Left forelimb (tissue), 1 donor: Measurements from ENCODE around the gene TMBIM1.

Experiments used
- DNase-seq: peaks from one replicate; pipeline ENCODE4 v3.0.0-alpha.2; 2018; ENCODE audit warnings: low spot score

Gene TMBIM1

DNA sequence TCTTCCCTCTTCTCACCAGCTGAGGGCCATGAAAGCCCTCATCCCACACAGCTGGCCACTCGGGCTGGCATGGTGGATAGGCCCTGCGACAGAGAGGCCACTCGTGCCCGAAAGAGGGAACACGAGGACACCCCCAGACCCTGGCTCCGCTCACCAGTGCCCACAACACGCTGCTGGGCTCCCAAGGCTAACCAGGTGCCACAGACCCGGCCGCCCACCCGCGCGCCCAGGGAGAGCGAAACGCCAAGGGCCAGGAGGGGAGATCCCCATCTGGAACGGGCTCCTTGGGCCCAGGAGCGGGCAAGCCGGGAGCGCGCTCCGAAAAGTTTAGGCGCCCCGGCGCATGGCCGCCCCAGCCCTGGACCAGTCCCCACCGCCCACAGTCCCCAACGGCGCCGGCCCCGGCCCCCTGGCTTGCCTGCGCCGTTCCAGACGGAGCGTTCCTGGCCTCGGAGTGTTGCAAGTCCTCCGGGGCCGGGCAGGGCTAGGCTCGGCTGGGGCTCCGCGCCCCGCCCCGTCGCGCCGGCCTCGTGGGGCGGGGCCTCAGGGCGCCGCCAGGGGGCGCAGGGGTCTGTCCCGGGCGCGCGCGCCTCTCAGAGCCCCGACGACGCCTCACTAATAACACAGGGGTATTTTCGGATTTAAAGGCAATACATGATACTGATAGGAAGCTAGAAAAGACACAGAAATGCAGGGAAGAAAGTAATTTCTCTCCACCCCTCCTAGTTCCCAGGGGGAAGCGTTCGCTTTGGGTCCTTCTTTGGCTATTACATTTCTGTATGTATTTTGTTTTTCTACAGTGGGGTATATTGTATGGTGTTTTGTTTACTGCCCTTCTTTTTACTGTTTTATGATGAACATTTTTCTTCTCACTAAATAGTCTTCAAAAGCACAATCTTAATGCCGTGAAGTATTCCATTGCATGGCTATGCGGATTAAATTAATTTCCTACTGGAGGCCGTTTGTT lies at the start of gene TMBIM1:
Gene TMBIM1, minus strand, starts transcription at position 456 of the 967 bp plus-strand sequence. CDS start 10,362 bp downstream, outside the sequence.
- DNase-seq: peak; percentile 88

GRCh38 chr2:218341381-218341780 lies 49.1 kb upstream of the TMBIM1 start:
- no peak for DNase-seq

GRCh38 chr2:218340656-218341055 lies 48.4 kb upstream of the TMBIM1 start:
- no peak for DNase-seq

- no peak for DNase-seq
Observed at GRCh38 chr2:218334531-218334930, 42.2 kb upstream of the TMBIM1 start.

GRCh38 chr2:218332920-218333645 lies 40.8 kb upstream of the TMBIM1 start:
- DNase-seq: no peak

DNA sequence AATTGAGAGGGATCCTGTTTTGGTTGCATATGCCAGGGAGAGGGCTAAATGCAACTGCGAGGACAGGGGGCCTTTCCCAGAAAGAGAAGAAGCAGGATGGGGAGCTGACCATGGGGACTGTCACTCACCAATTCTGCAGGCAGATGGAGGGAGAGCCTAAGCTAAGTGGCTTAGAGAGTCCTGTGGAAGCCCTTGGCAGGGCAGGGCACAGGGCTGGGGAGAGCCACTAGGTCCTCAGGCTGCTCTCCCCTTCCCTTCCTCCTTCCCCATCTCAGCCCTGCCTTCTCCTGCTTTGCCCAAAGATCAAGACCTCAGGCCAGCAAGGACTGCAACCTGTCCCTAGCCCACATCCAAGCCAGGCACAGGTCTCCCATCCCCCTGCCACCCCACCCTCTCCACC lies 40.0 kb upstream of the TMBIM1 start:
- DNase-seq: no peak

- no peak for DNase-seq
Observed at GRCh38 chr2:218331745-218332144, 39.4 kb upstream of the TMBIM1 start.

- DNase-seq: no peak
Observed at GRCh38 chr2:218329826-218330593, 37.7 kb upstream of the TMBIM1 start.

GRCh38 chr2:218329027-218329825 lies 36.9 kb upstream of the TMBIM1 start:
- no peak for DNase-seq

- no peak for DNase-seq
Observed at GRCh38 chr2:218328294-218328693, 36.0 kb upstream of the TMBIM1 start.

GRCh38 chr2:218327451-218328210 lies 35.3 kb upstream of the TMBIM1 start:
- no peak for DNase-seq

GRCh38 chr2:218326315-218326714 lies 34.0 kb upstream of the TMBIM1 start:
- DNase-seq: no peak

DNA sequence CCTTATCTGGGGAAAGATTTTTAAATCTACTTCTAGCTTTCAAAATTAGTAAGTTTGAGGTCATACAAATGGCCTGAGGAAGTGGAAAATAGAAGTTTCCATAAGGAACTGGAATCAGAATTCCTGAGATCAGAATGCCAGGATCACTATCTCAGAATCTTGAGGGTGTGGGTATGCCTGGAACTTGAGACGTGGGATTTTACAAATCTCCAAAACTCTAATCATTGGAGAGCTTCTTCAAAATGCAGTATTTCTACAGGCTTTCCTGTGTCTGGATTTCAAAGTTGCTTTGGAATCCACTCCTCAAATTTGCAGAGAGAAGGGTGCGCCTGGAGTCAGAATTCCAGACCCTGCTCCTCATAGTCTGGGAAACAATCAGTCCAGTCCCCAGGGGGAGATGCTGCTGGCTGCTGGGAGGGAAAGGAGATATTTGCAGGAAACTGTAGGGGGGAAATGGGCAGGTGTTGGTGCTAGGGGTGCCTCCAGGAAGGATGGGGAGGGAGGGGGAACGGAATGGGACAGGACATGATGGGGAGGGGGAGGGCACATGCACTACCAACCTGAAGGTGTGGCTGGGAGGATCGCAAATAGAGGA lies 33.4 kb upstream of the TMBIM1 start:
- no peak for DNase-seq

DNA sequence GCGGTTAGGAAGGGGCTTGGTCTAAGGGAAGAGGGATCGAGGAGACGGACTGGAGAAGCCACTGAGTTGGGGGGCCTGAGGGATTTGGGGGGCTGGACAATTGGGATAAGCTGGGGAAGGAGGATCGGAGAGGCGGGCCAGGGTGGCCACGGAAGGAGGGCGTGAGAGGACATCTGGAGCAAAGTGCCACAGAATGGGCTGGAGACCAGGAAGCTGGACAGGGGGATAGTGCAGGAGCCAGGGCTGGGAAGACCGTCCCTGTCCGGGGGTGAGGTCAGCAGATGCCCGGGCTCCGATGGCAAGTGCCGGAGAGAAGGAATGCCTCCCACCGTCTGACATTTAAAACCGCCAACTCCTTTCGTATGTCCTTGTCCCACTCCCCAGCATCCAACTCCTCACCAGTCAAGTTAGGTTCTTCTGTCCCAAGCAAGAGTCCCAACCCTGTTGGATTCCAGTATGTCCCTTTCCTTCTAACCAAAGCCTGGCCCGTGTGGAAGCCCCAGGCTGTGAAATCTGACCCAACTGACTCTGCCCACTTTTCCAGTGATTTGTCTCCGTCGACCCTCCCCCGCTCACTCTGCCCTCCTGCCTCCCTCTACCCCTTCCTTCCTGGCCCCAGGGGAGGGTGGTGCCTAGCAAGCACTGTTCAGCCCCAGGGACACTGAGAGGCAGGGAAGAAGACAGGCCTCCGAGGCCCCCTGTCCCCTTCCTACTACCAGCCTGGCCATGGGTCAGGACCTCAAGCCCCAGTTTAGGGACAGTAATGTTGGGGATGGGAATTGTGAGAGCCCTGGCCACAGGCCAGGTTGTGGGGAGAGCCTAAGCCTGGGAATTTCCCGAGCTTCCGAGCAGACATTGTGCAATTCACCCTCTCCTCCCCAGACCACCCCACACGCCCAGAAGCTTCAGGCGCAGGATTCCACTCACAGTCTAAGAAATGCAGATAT lies 31.5 kb upstream of the TMBIM1 start:
- peak; percentile 75 for DNase-seq

- peak; percentile 87 for DNase-seq
Observed at GRCh38 chr2:218322768-218323525, 30.6 kb upstream of the TMBIM1 start.

GRCh38 chr2:218320704-218321336 lies 28.5 kb upstream of the TMBIM1 start:
- DNase-seq: no peak

DNA sequence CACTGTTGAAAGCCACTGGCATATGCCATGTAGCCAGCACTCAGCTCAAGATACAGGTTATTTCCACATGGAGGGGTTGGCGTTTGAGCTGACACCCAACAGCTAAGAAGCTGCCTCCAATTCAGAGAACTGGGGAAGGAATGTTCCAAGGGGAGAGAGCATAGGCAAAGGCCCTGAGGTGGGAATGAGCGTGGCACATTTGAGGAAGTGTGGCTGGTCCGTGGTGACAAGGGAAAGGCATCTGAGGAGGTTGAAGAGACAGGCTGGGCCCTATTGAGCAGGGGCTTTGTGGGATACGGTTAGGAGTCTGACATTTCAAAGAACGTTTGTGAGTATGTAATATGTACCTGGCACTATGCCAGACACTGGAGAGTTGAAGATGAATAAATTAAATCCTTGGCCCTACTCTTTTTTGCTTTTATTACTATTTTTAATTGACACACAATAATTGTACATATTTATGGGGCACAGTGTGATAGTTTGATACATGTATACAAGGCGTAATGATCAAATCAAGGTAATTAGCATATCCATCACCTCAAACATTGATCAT lies 27.6 kb upstream of the TMBIM1 start:
- no peak for DNase-seq
